Measurements from ENCODE around the gene FCHO1.

Gene FCHO1

GRCh38 chr19:17834350-17835181 lies 83.3 kb downstream of the FCHO1 start:
- peak; percentile 12 for TF ChIP-seq CTCF (IDR thresholded peaks at IDR 0.05; ENCODE audit: control insufficient read depth, insufficient read depth, low read depth, low read length, missing control alignments)
- H3K4me3 ChIP-seq (ENCODE audit: control insufficient read depth, low read depth, low read length) = no peak overlapping the region
- no peak for DNase-seq (ENCODE audit: low read depth)

- H3K4me3 ChIP-seq (ENCODE audit: control insufficient read depth, low read depth, low read length) = no peak overlapping the region
- no peak for DNase-seq (ENCODE audit: low read depth)
- no peak for TF ChIP-seq CTCF (IDR thresholded peaks at IDR 0.05; ENCODE audit: control insufficient read depth, insufficient read depth, low read depth, low read length, missing control alignments)
Observed at GRCh38 chr19:17835182-17836006, 84.1 kb downstream of the FCHO1 start.

GRCh38 chr19:17836530-17836929 lies 85.3 kb downstream of the FCHO1 start:
- no peak overlapping the region for H3K4me3 ChIP-seq (ENCODE audit: control insufficient read depth, low read depth, low read length)
- DNase-seq (ENCODE audit: low read depth) = no peak
- no peak for TF ChIP-seq CTCF (IDR thresholded peaks at IDR 0.05; ENCODE audit: control insufficient read depth, insufficient read depth, low read depth, low read length, missing control alignments)

GRCh38 chr19:17837972-17838371 lies 86.7 kb downstream of the FCHO1 start:
- TF ChIP-seq CTCF (IDR thresholded peaks at IDR 0.05; ENCODE audit: control insufficient read depth, insufficient read depth, low read depth, low read length, missing control alignments) = no peak
- no peak for DNase-seq (ENCODE audit: low read depth)
- no peak overlapping the region for H3K4me3 ChIP-seq (ENCODE audit: control insufficient read depth, low read depth, low read length)

All from AG09309 (cell line).